MM.1S (cell line): ENCODE measurements around the gene UBE2E3.
"Not testable (repeated sequence)": the region's sequence is repeated elsewhere in the genome, so short reads cannot be mapped to it uniquely, and the experiment has no call there.

Source experiments
- DNase-seq: peaks from one replicate; pipeline ENCODE4 v3.0.0-alpha.2; 2015
- H2AFZ ChIP-seq: fragments of 300-600 bp; sonication (generic); 2 replicates; pipeline ENCODE4 v1.6.0; 2016; ENCODE audit warnings: antibody characterized with exemption, low read length
- H3F3A ChIP-seq: fragments of 300-600 bp; sonication (generic); 2 replicates; pipeline ENCODE4 v1.6.1; 2016; ENCODE audit warnings: mild to moderate bottlenecking, antibody characterized with exemption, low read length, moderate library complexity, mixed read lengths; ENCODE audit not compliant: insufficient read depth
- H3K27ac ChIP-seq: fragments of 300-600 bp; sonication (generic); 2 replicates; pipeline ENCODE4 v1.5.1; 2016; ENCODE audit warnings: mild to moderate bottlenecking, low read length
- H3K27me3 ChIP-seq: fragments of 300-600 bp; sonication (generic); replicated peaks from 2 replicates; pipeline ENCODE4 v1.6.0; 2016; ENCODE audit warnings: low read length; ENCODE audit not compliant: insufficient read depth
- H3K36me3 ChIP-seq: fragments of 300-600 bp; sonication (generic); replicated peaks from 2 replicates; pipeline ENCODE4 v1.6.1; 2016; ENCODE audit warnings: mild to moderate bottlenecking, low read length, mixed read lengths; ENCODE audit not compliant: insufficient read depth
- H3K4me1 ChIP-seq: fragments of 300-600 bp; sonication (generic); 2 replicates; pipeline ENCODE4 v1.6.1; 2016; ENCODE audit warnings: low read length, mixed read lengths
- H3K4me2 ChIP-seq: fragments of 300-600 bp; sonication (generic); 2 replicates; pipeline ENCODE4 v1.6.0; 2016; ENCODE audit warnings: low read depth, low read length
- H3K4me3 ChIP-seq: fragments of 300-600 bp; sonication (generic); 2 replicates; pipeline ENCODE4 v1.5.1; 2016; ENCODE audit warnings: low read length, mixed read lengths
- H3K79me2 ChIP-seq: fragments of 300-600 bp; sonication (generic); 2 replicates; pipeline ENCODE4 v1.6.1; 2016; ENCODE audit warnings: mixed run types, low read length, mixed read lengths
- H3K9ac ChIP-seq: fragments of 300-600 bp; sonication (generic); 2 replicates; pipeline ENCODE4 v1.6.1; 2016; ENCODE audit warnings: low read length, mixed read lengths
- H3K9me2 ChIP-seq: fragments of 300-600 bp; sonication (generic); replicated peaks from 2 replicates; pipeline ENCODE4 v1.6.1; 2016; ENCODE audit warnings: mild to moderate bottlenecking, low read length, mixed read lengths; ENCODE audit not compliant: insufficient read depth
- H3K9me3 ChIP-seq: fragments of 300-600 bp; sonication (generic); replicated peaks from 2 replicates; pipeline ENCODE4 v1.6.1; 2016; ENCODE audit warnings: mild to moderate bottlenecking, low read length, mixed read lengths; ENCODE audit not compliant: insufficient read depth
- H4K20me1 ChIP-seq: fragments of 300-600 bp; sonication (generic); 2 replicates; pipeline ENCODE4 v1.6.1; 2016; ENCODE audit warnings: mild to moderate bottlenecking, low read length, moderate library complexity, mixed read lengths; ENCODE audit not compliant: insufficient read depth
- EZH2 ChIP-seq: fragments of 300-600 bp; sonication (generic); optimal IDR thresholded peaks from 2 replicates; pipeline ENCODE3; 2017; ENCODE audit warnings: low read depth, mild to moderate bottlenecking, antibody characterized with exemption, low read length, mixed read lengths
- EZH2phosphoT487 ChIP-seq: fragments of 300-600 bp; sonication (generic); IDR thresholded peaks from 2 replicates; pipeline ENCODE4 v1.6.1; 2018; ENCODE audit warnings: antibody characterized with exemption, low read length
- TF ChIP-seq, protein P1 (sequence below): fragments of 300-600 bp; sonication (generic); IDR thresholded peaks from 2 replicates; pipeline ENCODE4 v1.5.1; 2016; ENCODE audit warnings: antibody characterized with exemption, low read length, mixed read lengths

UBE2E3 gene

DNA sequence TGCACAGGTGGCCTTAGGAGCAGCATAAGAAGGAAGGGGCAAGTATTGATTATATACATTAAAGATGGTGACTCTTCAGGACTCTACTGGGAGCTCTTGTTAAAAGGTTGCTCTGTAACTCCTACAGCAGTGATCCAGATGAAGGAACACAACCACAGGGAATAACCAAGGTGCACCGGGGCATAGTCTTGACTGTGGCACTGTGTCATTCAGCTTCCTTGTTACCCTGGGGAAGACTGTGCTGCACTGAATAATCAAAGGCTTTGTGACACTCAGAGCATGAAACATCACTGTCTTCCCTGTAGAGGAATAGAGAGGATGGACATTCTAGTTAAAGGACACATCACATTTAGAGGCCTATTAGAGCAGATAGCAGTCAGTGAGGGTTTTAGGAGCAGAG, 105.3 kb downstream of the UBE2E3 start:
- Histone ChIP-seq H3K4me3 (no peak overlapping the region), H3K9me3 (no peaks in the 10 kb centered on the region), H3K27ac (no peak overlapping the region), H3K4me1 (no peaks in the 10 kb centered on the region), H3K4me2 (no peak overlapping the region), H4K20me1 (no peaks in the 10 kb centered on the region), H3K79me2 (no peaks in the 10 kb centered on the region), H3F3A (no peaks in the 10 kb centered on the region), H3K9ac (no peak overlapping the region), H3K9me2 (no peaks in the 10 kb centered on the region), H3K36me3 (no peaks in the 10 kb centered on the region), H2AFZ (no peak overlapping the region), H3K27me3 (no peaks in the 10 kb centered on the region)
- no peak for DNase-seq
- TF ChIP-seq, protein P1, sequence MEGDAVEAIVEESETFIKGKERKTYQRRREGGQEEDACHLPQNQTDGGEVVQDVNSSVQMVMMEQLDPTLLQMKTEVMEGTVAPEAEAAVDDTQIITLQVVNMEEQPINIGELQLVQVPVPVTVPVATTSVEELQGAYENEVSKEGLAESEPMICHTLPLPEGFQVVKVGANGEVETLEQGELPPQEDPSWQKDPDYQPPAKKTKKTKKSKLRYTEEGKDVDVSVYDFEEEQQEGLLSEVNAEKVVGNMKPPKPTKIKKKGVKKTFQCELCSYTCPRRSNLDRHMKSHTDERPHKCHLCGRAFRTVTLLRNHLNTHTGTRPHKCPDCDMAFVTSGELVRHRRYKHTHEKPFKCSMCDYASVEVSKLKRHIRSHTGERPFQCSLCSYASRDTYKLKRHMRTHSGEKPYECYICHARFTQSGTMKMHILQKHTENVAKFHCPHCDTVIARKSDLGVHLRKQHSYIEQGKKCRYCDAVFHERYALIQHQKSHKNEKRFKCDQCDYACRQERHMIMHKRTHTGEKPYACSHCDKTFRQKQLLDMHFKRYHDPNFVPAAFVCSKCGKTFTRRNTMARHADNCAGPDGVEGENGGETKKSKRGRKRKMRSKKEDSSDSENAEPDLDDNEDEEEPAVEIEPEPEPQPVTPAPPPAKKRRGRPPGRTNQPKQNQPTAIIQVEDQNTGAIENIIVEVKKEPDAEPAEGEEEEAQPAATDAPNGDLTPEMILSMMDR = no peak
- TF ChIP-seq EZH2 (no peak), EZH2phosphoT487 (no peak)

DNA sequence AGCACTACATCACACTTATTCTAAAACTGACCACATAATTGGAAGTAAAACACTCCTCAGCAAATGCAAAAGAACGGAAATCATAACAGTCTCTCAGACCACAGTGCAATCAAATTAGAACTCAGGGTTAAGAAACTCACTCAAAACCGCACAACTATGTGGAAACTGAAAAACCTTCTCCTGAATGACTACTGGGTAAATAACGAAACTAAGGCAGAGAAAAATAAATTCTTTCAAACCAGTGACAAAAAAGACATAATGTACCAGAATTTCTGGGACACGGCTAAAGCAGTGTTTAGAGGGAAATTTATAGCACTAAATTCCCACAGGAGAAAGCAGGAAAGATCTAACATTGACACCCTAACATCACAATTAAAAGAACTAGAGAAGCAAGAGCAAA, 111.5 kb downstream of the UBE2E3 start:
- not testable (repeated sequence) for H3K27me3 ChIP-seq, H3K79me2 ChIP-seq, H3K27ac ChIP-seq, H3K4me3 ChIP-seq, H3K36me3 ChIP-seq, H3K9me2 ChIP-seq, H4K20me1 ChIP-seq, H3K9ac ChIP-seq, H2AFZ ChIP-seq, H3K9me3 ChIP-seq, H3F3A ChIP-seq
- Histone ChIP-seq H3K4me2 (peak overlapping the region; percentile 34; the same call in 1 of the 2 replicates), H3K4me1 (peaks cover 12% of the 10 kb centered on the region)
- peak; percentile 66 for DNase-seq

DNA sequence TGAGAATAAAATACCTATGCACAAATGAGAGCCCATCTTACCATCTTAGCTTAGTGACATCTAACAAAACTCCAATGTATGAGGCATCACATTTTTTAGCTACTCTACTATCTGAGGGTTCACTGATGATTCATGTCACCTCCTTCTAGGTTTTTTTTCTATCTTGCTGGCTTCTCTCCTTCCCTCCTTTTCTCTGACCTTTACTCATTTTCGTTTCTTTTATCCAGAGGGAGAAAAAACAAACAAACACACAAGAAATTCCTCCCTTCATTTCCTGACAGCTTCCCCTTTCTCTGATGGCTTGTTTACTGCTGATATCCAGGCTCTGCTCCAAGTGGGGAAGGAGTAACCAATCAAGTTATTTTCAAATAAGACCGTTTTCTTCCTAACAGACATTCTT, 115.1 kb downstream of the UBE2E3 start:
- no peaks in the 10 kb centered on the region for H3K27me3 ChIP-seq
- no peaks in the 10 kb centered on the region for H3K9me2 ChIP-seq
- no peak overlapping the region for H3K27ac ChIP-seq
- H3K4me3 ChIP-seq = no peak overlapping the region
- no peaks in the 10 kb centered on the region for H3K36me3 ChIP-seq
- H3K9ac ChIP-seq = no peak overlapping the region
- no peaks in the 10 kb centered on the region for H3K9me3 ChIP-seq
- H3K4me2 ChIP-seq = no peak overlapping the region
- TF ChIP-seq, protein P1 = no peak
- TF ChIP-seq EZH2phosphoT487 (no peak), EZH2 (no peak)
- H3F3A ChIP-seq = peaks cover 5% of the 10 kb centered on the region; the same call in 1 of the 2 replicates
- peaks cover 12% of the 10 kb centered on the region for H3K4me1 ChIP-seq
- no peaks in the 10 kb centered on the region for H4K20me1 ChIP-seq
- H3K79me2 ChIP-seq = no peaks in the 10 kb centered on the region
- H2AFZ ChIP-seq = no peak overlapping the region
- no peak for DNase-seq

DNA sequence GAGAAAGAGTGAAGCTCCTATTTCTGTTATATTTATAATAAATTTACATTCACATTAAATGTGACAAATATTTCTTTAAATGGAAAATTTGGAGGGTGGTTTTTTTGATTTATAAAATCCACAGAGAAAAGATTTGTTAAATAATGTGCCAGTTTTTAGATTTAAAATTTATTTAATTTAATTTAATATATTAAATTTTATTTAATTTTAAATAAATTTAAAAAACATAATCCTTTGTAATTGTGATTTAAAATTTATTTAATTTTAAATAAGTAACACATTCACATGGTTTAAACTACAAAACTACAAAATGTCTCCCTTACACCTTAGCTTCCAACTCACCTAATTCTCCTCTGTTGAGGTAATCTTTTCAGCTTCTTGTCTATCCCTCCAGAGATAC, 123.3 kb downstream of the UBE2E3 start:
- no peaks in the 10 kb centered on the region for H3K27me3 ChIP-seq
- H3K9me3 ChIP-seq = no peaks in the 10 kb centered on the region
- H2AFZ ChIP-seq = no peak overlapping the region
- no peaks in the 10 kb centered on the region for H3K79me2 ChIP-seq
- H3K36me3 ChIP-seq = no peaks in the 10 kb centered on the region
- H4K20me1 ChIP-seq = no peaks in the 10 kb centered on the region
- no peaks in the 10 kb centered on the region for H3K9me2 ChIP-seq
- TF ChIP-seq, protein P1 = no peak
- TF ChIP-seq EZH2 = no peak
- TF ChIP-seq EZH2phosphoT487 = no peak
- no peak overlapping the region for H3K4me2 ChIP-seq
- no peak overlapping the region for H3K27ac ChIP-seq
- DNase-seq = no peak
- no peak overlapping the region for H3K4me3 ChIP-seq
- H3K4me1 ChIP-seq = 0 out of 2 replicates have a peak, but pooled peaks cover 5% of the 10 kb centered on the region
- no peaks in the 10 kb centered on the region for H3F3A ChIP-seq
- H3K9ac ChIP-seq = no peak overlapping the region
